Activated T-helper 1 cell treated with anti-CD3 and anti-CD28 coated beads, Interleukin-12 subunit alpha, Interleukin-12 subunit beta, Interleukin-2, Interleukin-4 antibody, amounts not matched to agents 30 ng/mL and 10 ng/mL and 1 ng/mL, durations not matched to agents 14 hours and 24 hours and 36 hours (primary cell): ENCODE results near the gene APBA2. TPM values are rescaled to one million over a fixed set of nuclear protein-coding genes. Genes with fewer than 3 reads are reported as not detected.

Experiments
- DNase-seq: peaks from one replicate; pipeline ENCODE4 v3.0.0; 2021; ENCODE audit warnings: low spot score
- H3K27ac Mint-ChIP-seq: one replicate; pipeline ENCODE4 v1.8.0; 2021; ENCODE audit warnings: mild to moderate bottlenecking, mixed read lengths
- H3K27me3 Mint-ChIP-seq: one replicate; pipeline ENCODE4 v1.8.0; 2022; ENCODE audit warnings: mild to moderate bottlenecking, moderate library complexity, mixed read lengths; ENCODE audit not compliant: insufficient read depth
- H3K36me3 Mint-ChIP-seq: one replicate; pipeline ENCODE4 v1.8.0; 2021; ENCODE audit warnings: low read depth, mixed read lengths
- H3K4me1 Mint-ChIP-seq: one replicate; pipeline ENCODE4 v1.8.0; 2021; ENCODE audit warnings: low read depth, mixed read lengths
- H3K4me3 Mint-ChIP-seq: one replicate; pipeline ENCODE4 v1.8.0; 2021; ENCODE audit warnings: mild to moderate bottlenecking, moderate library complexity, mixed read lengths
- H3K9me3 Mint-ChIP-seq: one replicate; pipeline ENCODE4 v1.8.0; 2021; ENCODE audit warnings: mixed read lengths
- intact Hi-C: fragments of 100-400 bp; cut with micrococcal nuclease; formaldehyde crosslinking; loops from one replicate; pipeline ENCODE4 v1.15.1; 2024
- total RNA-seq: library from RNA; stranded (reverse); gene quantifications from 2 replicates; pipeline ENCODE4 v1.2.3, GENCODE V29; 2022

APBA2 gene
- total RNA-seq, 1 donor from 2014 or later: 0.80 TPM

- no peaks in the 10 kb centered on the region for H3K27me3 Mint-ChIP-seq
- H3K4me3 Mint-ChIP-seq: no peak overlapping the region
- no peaks in the 10 kb centered on the region for H3K36me3 Mint-ChIP-seq
- intact Hi-C loops: no loop called here
- DNase-seq: no peak
- no peaks in the 10 kb centered on the region for H3K9me3 Mint-ChIP-seq
- peaks cover 11% of the 10 kb centered on the region for H3K4me1 Mint-ChIP-seq
- H3K27ac Mint-ChIP-seq: no peak overlapping the region
These were observed 69.6 kb downstream of the APBA2 start for GRCh38 chr15:28955160-28955992.

GRCh38 chr15:28955993-28956421, 70.2 kb downstream of the APBA2 start:
- DNase-seq: no peak
- H3K4me3 Mint-ChIP-seq: no peak overlapping the region
- no peak overlapping the region for H3K27ac Mint-ChIP-seq
- no peaks in the 10 kb centered on the region for H3K27me3 Mint-ChIP-seq
- no peaks in the 10 kb centered on the region for H3K36me3 Mint-ChIP-seq
- H3K4me1 Mint-ChIP-seq: peaks cover 11% of the 10 kb centered on the region
- intact Hi-C loops: no loop called here
- no peaks in the 10 kb centered on the region for H3K9me3 Mint-ChIP-seq

- no peak overlapping the region for H3K27ac Mint-ChIP-seq
- no peak for DNase-seq
- H3K36me3 Mint-ChIP-seq: no peaks in the 10 kb centered on the region
- no peak overlapping the region for H3K4me3 Mint-ChIP-seq
- peaks cover 11% of the 10 kb centered on the region for H3K4me1 Mint-ChIP-seq
- intact Hi-C loops: no loop called here
- H3K27me3 Mint-ChIP-seq: no peaks in the 10 kb centered on the region
- H3K9me3 Mint-ChIP-seq: no peaks in the 10 kb centered on the region
These were observed 70.7 kb downstream of the APBA2 start for GRCh38 chr15:28956491-28956890.

- H3K4me3 Mint-ChIP-seq: no peak overlapping the region
- H3K27me3 Mint-ChIP-seq: no peaks in the 10 kb centered on the region
- H3K27ac Mint-ChIP-seq: no peak overlapping the region
- no peaks in the 10 kb centered on the region for H3K9me3 Mint-ChIP-seq
- no peaks in the 10 kb centered on the region for H3K36me3 Mint-ChIP-seq
- peaks cover 13% of the 10 kb centered on the region for H3K4me1 Mint-ChIP-seq
- intact Hi-C loops: no loop called here
- no peak for DNase-seq
These were observed 72.1 kb downstream of the APBA2 start for GRCh38 chr15:28957606-28958498.

- Mint-ChIP-seq H3K27me3 (peaks cover 1% of the 10 kb centered on the region), H3K27ac (no peak overlapping the region), H3K36me3 (no peaks in the 10 kb centered on the region), H3K4me1 (peaks cover 25% of the 10 kb centered on the region), H3K4me3 (no peak overlapping the region), H3K9me3 (no peaks in the 10 kb centered on the region)
- intact Hi-C loops: no loop called here
- DNase-seq: no peak
These were observed 73.6 kb downstream of the APBA2 start for GRCh38 chr15:28959326-28959725.

GRCh38 chr15:28960979-28961378, 75.2 kb downstream of the APBA2 start:
- intact Hi-C loops: no loop called here
- peaks cover 2% of the 10 kb centered on the region for H3K27me3 Mint-ChIP-seq
- H3K4me1 Mint-ChIP-seq: peaks cover 14% of the 10 kb centered on the region
- no peak for DNase-seq
- no peak overlapping the region for H3K27ac Mint-ChIP-seq
- H3K36me3 Mint-ChIP-seq: no peaks in the 10 kb centered on the region
- no peak overlapping the region for H3K4me3 Mint-ChIP-seq
- no peaks in the 10 kb centered on the region for H3K9me3 Mint-ChIP-seq

GRCh38 chr15:28961391-28961790, 75.6 kb downstream of the APBA2 start:
- Mint-ChIP-seq H3K27me3 (peaks cover 2% of the 10 kb centered on the region), H3K4me1 (peaks cover 14% of the 10 kb centered on the region), H3K36me3 (no peaks in the 10 kb centered on the region), H3K27ac (no peak overlapping the region), H3K4me3 (no peak overlapping the region), H3K9me3 (no peaks in the 10 kb centered on the region)
- DNase-seq: no peak
- intact Hi-C loops: no loop called here

- intact Hi-C loops: no loop called here
- H3K4me1 Mint-ChIP-seq: peaks cover 14% of the 10 kb centered on the region
- peaks cover 3% of the 10 kb centered on the region for H3K27me3 Mint-ChIP-seq
- no peaks in the 10 kb centered on the region for H3K36me3 Mint-ChIP-seq
- H3K27ac Mint-ChIP-seq: peak overlapping the region; percentile 16
- H3K9me3 Mint-ChIP-seq: no peaks in the 10 kb centered on the region
- H3K4me3 Mint-ChIP-seq: no peak overlapping the region
- no peak for DNase-seq
These were observed 77.3 kb downstream of the APBA2 start for GRCh38 chr15:28962851-28963710.

- no peaks in the 10 kb centered on the region for H3K36me3 Mint-ChIP-seq
- H3K4me1 Mint-ChIP-seq: peaks cover 14% of the 10 kb centered on the region
- H3K9me3 Mint-ChIP-seq: no peaks in the 10 kb centered on the region
- H3K27me3 Mint-ChIP-seq: peaks cover 3% of the 10 kb centered on the region
- no peak for DNase-seq
- H3K4me3 Mint-ChIP-seq: no peak overlapping the region
- intact Hi-C loops: no loop called here
- peak overlapping the region; percentile 16 for H3K27ac Mint-ChIP-seq
These were observed 77.9 kb downstream of the APBA2 start for GRCh38 chr15:28963711-28964081.

GRCh38 chr15:28964098-28964497, 78.3 kb downstream of the APBA2 start:
- Mint-ChIP-seq H3K36me3 (no peaks in the 10 kb centered on the region), H3K4me1 (peaks cover 14% of the 10 kb centered on the region), H3K9me3 (no peaks in the 10 kb centered on the region), H3K4me3 (no peak overlapping the region), H3K27ac (no peak overlapping the region), H3K27me3 (peaks cover 3% of the 10 kb centered on the region)
- intact Hi-C loops: no loop called here
- DNase-seq: no peak

- H3K27me3 Mint-ChIP-seq: peaks cover 6% of the 10 kb centered on the region
- H3K36me3 Mint-ChIP-seq: no peaks in the 10 kb centered on the region
- no peak overlapping the region for H3K4me3 Mint-ChIP-seq
- no peaks in the 10 kb centered on the region for H3K9me3 Mint-ChIP-seq
- no peak for DNase-seq
- peaks cover 14% of the 10 kb centered on the region for H3K4me1 Mint-ChIP-seq
- intact Hi-C loops: no loop called here
- H3K27ac Mint-ChIP-seq: no peak overlapping the region
These were observed 81.3 kb downstream of the APBA2 start for GRCh38 chr15:28967066-28967465.

- Mint-ChIP-seq H3K9me3 (no peaks in the 10 kb centered on the region), H3K4me3 (no peak overlapping the region), H3K27me3 (peaks cover 6% of the 10 kb centered on the region), H3K36me3 (no peaks in the 10 kb centered on the region), H3K4me1 (peaks cover 10% of the 10 kb centered on the region), H3K27ac (no peak overlapping the region)
- DNase-seq: no peak
- intact Hi-C loops: no loop called here
These were observed 82.2 kb downstream of the APBA2 start for GRCh38 chr15:28967990-28968389.
